Cardiac fibroblast (primary cell): Measurements from ENCODE around the gene ATXN10.

Source experiments
- DNase-seq, 2 donors: peaks; one replicate each; pipeline versions ENCODE4 v3.0.0 to v3.0.0-alpha.2; 2010; ENCODE audit warnings: low read depth in 2 of 2
- H3K4me3 ChIP-seq, 2 donors: replicated peaks in 1 of 2; 1 replicate in 1 of 2; 2 replicates in 1 of 2; pipeline ENCODE4 v1.5.1; 2011; ENCODE audit warnings: low read depth in 2 of 2, low read length in 2 of 2, mild to moderate bottlenecking in 2 of 2, moderate library complexity in 1 of 2
- CTCF ChIP-seq: IDR thresholded peaks from one replicate; pipeline ENCODE4 v1.5.1; 2011; ENCODE audit warnings: low read depth, mild to moderate bottlenecking, low read length, inconsistent platforms

The ATXN10 gene

GRCh38 chr22:45684752-45685574 is 13.3 kb downstream of the ATXN10 start:
- H3K4me3 ChIP-seq: no peak overlapping the region
- DNase-seq: no peak
- TF ChIP-seq CTCF: no peak

GRCh38 chr22:45686004-45686403 is 14.4 kb downstream of the ATXN10 start:
- no peak for TF ChIP-seq CTCF
- DNase-seq: peak in 1 of 2 donors; percentile 39

GRCh38 chr22:45686836-45687235 is 15.2 kb downstream of the ATXN10 start:
- DNase-seq: peak; percentile 23 to 39
- no peak overlapping the region for H3K4me3 ChIP-seq

More at GRCh38 chr22:45686004-45686403, 14.4 kb downstream of the ATXN10 start:
- H3K4me3 ChIP-seq: no peak overlapping the region

GRCh38 chr22:45688600-45689080 is 17.0 kb downstream of the ATXN10 start:
- DNase-seq: peak; percentile 87 to 90
- H3K4me3 ChIP-seq: no peak overlapping the region
- TF ChIP-seq CTCF: no peak

More at GRCh38 chr22:45686836-45687235, 15.2 kb downstream of the ATXN10 start:
- TF ChIP-seq CTCF: no peak

GRCh38 chr22:45689211-45689610 is 17.6 kb downstream of the ATXN10 start:
- no peak overlapping the region for H3K4me3 ChIP-seq
- no peak for DNase-seq
- no peak for TF ChIP-seq CTCF

GRCh38 chr22:45690008-45690407 is 18.4 kb downstream of the ATXN10 start:
- H3K4me3 ChIP-seq: no peak overlapping the region
- TF ChIP-seq CTCF: no peak
- DNase-seq: no peak
